HepG2 (cell line): ENCODE results near the gene TMX2. TPM values are rescaled to one million over a fixed set of nuclear protein-coding genes. Genes with fewer than 3 reads are reported as not detected.
A peak's percentile ranks its signal among the peaks of the same experiment; 100 is the strongest.

Experiments used
- BATF2 ChIP-seq: sonication (generic); formaldehyde crosslinking; IDR thresholded peaks from 2 replicates; pipeline ENCODE4 v1.8.0; 2022; ENCODE audit warnings: mild to moderate bottlenecking, missing genetic modification reagents, moderate library complexity
- CCAR2 ChIP-seq: fragments of 200-400 bp; formaldehyde crosslinking; optimal IDR thresholded peaks from 2 replicates; pipeline ENCODE3; 2018; ENCODE audit warnings: low read depth, mild to moderate bottlenecking, low read length, moderate library complexity
- DNMT3B ChIP-seq: conservative IDR thresholded peaks from 2 replicates; pipeline ENCODE4 v1.6.1; 2016; ENCODE audit warnings: missing biosample characterization, control low read depth
- EED ChIP-seq: sonication (generic); formaldehyde crosslinking; IDR thresholded peaks from 2 replicates; pipeline ENCODE4 v1.5.0; 2020; ENCODE audit warnings: mild to moderate bottlenecking, missing genetic modification reagents
- FOXA1 ChIP-seq, 2 experiments: fragments of 450-650 bp in 1 of 2; sonication (generic) in 1 of 2; formaldehyde crosslinking in 1 of 2; IDR thresholded peaks; 2 replicates each; pipeline versions ENCODE4 v1.4.0 to v1.6.1; 2016 to 2020; ENCODE audit warnings: missing genetic modification reagents in 1 of 2
- IKZF1 ChIP-seq: fragments of 450-650 bp; IDR thresholded peaks from 2 replicates; pipeline ENCODE4 v1.7.1; 2016
- ISL2 ChIP-seq: sonication (generic); formaldehyde crosslinking; IDR thresholded peaks from 2 replicates; pipeline ENCODE4 v1.5.0; 2020; ENCODE audit warnings: missing genetic modification reagents
- KLF15 ChIP-seq: sonication (generic); formaldehyde crosslinking; IDR thresholded peaks from 2 replicates; pipeline ENCODE4 v1.8.1; 2023; ENCODE audit warnings: borderline replicate concordance, mild to moderate bottlenecking, inconsistent platforms, missing genetic modification reagents, mixed read lengths
- MLLT10 ChIP-seq: sonication (generic); formaldehyde crosslinking; IDR thresholded peaks from 2 replicates; pipeline ENCODE4 v1.4.0; 2020; ENCODE audit warnings: missing genetic modification reagents
- MXD4 ChIP-seq: IDR thresholded peaks from 2 replicates; pipeline ENCODE4 v1.6.1; 2016; ENCODE audit warnings: mild to moderate bottlenecking, missing biosample characterization, missing genetic modification reagents
- NFIC ChIP-seq: IDR thresholded peaks from 2 replicates; pipeline ENCODE4 v1.6.1; 2012; ENCODE audit warnings: mild to moderate bottlenecking, low read length, inconsistent platforms
- NFKB2 ChIP-seq: sonication (generic); formaldehyde crosslinking; IDR thresholded peaks from 2 replicates; pipeline ENCODE4 v1.4.0; 2020; ENCODE audit warnings: missing genetic modification reagents, borderline replicate concordance
- NR2F1 ChIP-seq, 2 experiments: fragments of 450-650 bp in 1 of 2; formaldehyde crosslinking in 1 of 2; IDR thresholded peaks; 2 replicates each; pipeline versions ENCODE4 v1.5.0 to v1.6.1; 2016 to 2020; ENCODE audit warnings: mild to moderate bottlenecking in 1 of 2, missing compliant biosample characterization in 1 of 2, missing genetic modification reagents in 1 of 2, moderate library complexity in 1 of 2
- PCBP2 ChIP-seq: fragments of 200-400 bp; formaldehyde crosslinking; optimal IDR thresholded peaks from 2 replicates; pipeline ENCODE3; 2018; ENCODE audit warnings: low read length, low read depth; ENCODE audit not compliant: poor library complexity, severe bottlenecking
- PHF8 ChIP-seq: sonication (generic); formaldehyde crosslinking; IDR thresholded peaks from 2 replicates; pipeline ENCODE4 v1.5.0; 2020; ENCODE audit warnings: missing genetic modification reagents
- RFX5 ChIP-seq: IDR thresholded peaks from 2 replicates; pipeline ENCODE4 v1.6.1; 2011; ENCODE audit warnings: low read depth, low read length, improper control_type of control experiment
- SRY ChIP-seq: sonication (generic); formaldehyde crosslinking; IDR thresholded peaks from 2 replicates; pipeline ENCODE4 v1.8.0; 2022; ENCODE audit warnings: mild to moderate bottlenecking, missing genetic modification reagents
- TGIF2 ChIP-seq: IDR thresholded peaks from 2 replicates; pipeline ENCODE4 v1.6.1; 2016; ENCODE audit warnings: control low read depth, missing compliant biosample characterization
- THAP8 ChIP-seq: sonication (generic); formaldehyde crosslinking; IDR thresholded peaks from 2 replicates; pipeline ENCODE4 v1.5.1; 2020; ENCODE audit warnings: missing genetic modification reagents, mild to moderate bottlenecking, borderline replicate concordance
- ZBTB20 ChIP-seq: sonication (generic); formaldehyde crosslinking; IDR thresholded peaks from 2 replicates; pipeline ENCODE4 v1.8.1; 2023; ENCODE audit warnings: missing genetic modification reagents, low read depth, mild to moderate bottlenecking, borderline replicate concordance
- ZBTB25 ChIP-seq: IDR thresholded peaks from 2 replicates; pipeline ENCODE4 v1.6.1; 2018; ENCODE audit warnings: missing genetic modification reagents
- ZFP37 ChIP-seq: sonication (generic); formaldehyde crosslinking; IDR thresholded peaks from 2 replicates; pipeline ENCODE4 v1.4.0; 2020; ENCODE audit warnings: missing genetic modification reagents, borderline replicate concordance
- ZFX ChIP-seq: sonication (generic); formaldehyde crosslinking; IDR thresholded peaks from 2 replicates; pipeline ENCODE4 v1.4.0; 2020; ENCODE audit warnings: mild to moderate bottlenecking, low read depth, missing genetic modification reagents, moderate library complexity
- ZNF180 ChIP-seq: sonication (generic); formaldehyde crosslinking; IDR thresholded peaks from 2 replicates; pipeline ENCODE4 v1.4.0; 2020; ENCODE audit warnings: low read depth, missing genetic modification reagents, borderline replicate concordance
- ZNF264 ChIP-seq: sonication (generic); formaldehyde crosslinking; IDR thresholded peaks from 2 replicates; pipeline ENCODE4 v1.4.0; 2020; ENCODE audit warnings: missing genetic modification reagents
- ZNF382 ChIP-seq: sonication (generic); formaldehyde crosslinking; IDR thresholded peaks from 2 replicates; pipeline ENCODE4 v1.5.0; 2020; ENCODE audit warnings: missing genetic modification reagents, mild to moderate bottlenecking, borderline replicate concordance
- ZNF570 ChIP-seq: sonication (generic); formaldehyde crosslinking; IDR thresholded peaks from 2 replicates; pipeline ENCODE4 v1.4.0; 2020; ENCODE audit warnings: mild to moderate bottlenecking, missing genetic modification reagents, borderline replicate concordance
- ZNF672 ChIP-seq: sonication (generic); formaldehyde crosslinking; IDR thresholded peaks from 2 replicates; pipeline ENCODE4 v1.8.1; 2022; ENCODE audit warnings: missing genetic modification reagents
- ZNF776 ChIP-seq: sonication (generic); formaldehyde crosslinking; IDR thresholded peaks from 2 replicates; pipeline ENCODE4 v1.4.0; 2020; ENCODE audit warnings: mild to moderate bottlenecking, missing genetic modification reagents
- ZNF83 ChIP-seq: sonication (generic); formaldehyde crosslinking; IDR thresholded peaks from 2 replicates; pipeline ENCODE4 v1.4.0; 2020; ENCODE audit warnings: missing genetic modification reagents, mild to moderate bottlenecking, borderline replicate concordance
- ZSCAN12 ChIP-seq: sonication (generic); formaldehyde crosslinking; IDR thresholded peaks from 2 replicates; pipeline ENCODE4 v1.9.0; 2021; ENCODE audit warnings: mild to moderate bottlenecking, missing genetic modification reagents
- polyA plus RNA-seq, 8 experiments: library from polyadenylated mRNA; depleted of rRNA in 3 of 8; stranded (reverse) in 7 of 8; unstranded in 1 of 8; fragments of >200 nt; fragmentation: Illumina TruSeq in 4 of 8; extraction: Trizol in 4 of 8; gene quantifications; 2 replicates each; pipeline versions ENCODE4 v1.2.1 to v1.2.3, GENCODE V29; 2011 to 2016; ENCODE audit warnings: low read depth in 4 of 8, missing spikeins in 1 of 8, mixed read lengths in 1 of 8; ENCODE audit not compliant: insufficient read depth in 1 of 8
- total RNA-seq, 5 experiments: library from RNA; depleted of rRNA; stranded (reverse); fragments of >200 nt; fragmentation: Illumina TruSeq; extraction: Trizol; gene quantifications; 2 replicates each; pipeline ENCODE4 v1.2.3, GENCODE V29; 2016; ENCODE audit warnings: low read depth in 1 of 5

The TMX2 gene
- total and polyA plus RNA-seq, 2 of the 13 experiments (the other 11 are each of a cell fraction or from before 2014, with no cell fraction given): 84.5 to 129 TPM

- TF ChIP-seq MXD4 (CRISPR knock-in tag) (no peak), ZNF570 (CRISPR knock-in tag) (no peak), ZNF672 (CRISPR knock-in tag) (no peak), IKZF1 (no peak), ZNF776 (CRISPR knock-in tag) (no peak), ZSCAN12 (CRISPR knock-in tag) (no peak), ISL2 (CRISPR knock-in tag) (peak; percentile 87), ZNF83 (CRISPR knock-in tag) (no peak), MLLT10 (CRISPR knock-in tag) (no peak), FOXA1 (IDR thresholded peaks at IDR 0.05) (no peak), FOXA1 (CRISPR knock-in tag; IDR thresholded peaks at IDR 0.05) (peak; percentile 60), DNMT3B (CRISPR knock-in tag) (no peak; the same call in 1 of the 2 replicates), PCBP2 (no peak), TGIF2 (CRISPR knock-in tag) (peak; percentile 61; the same call in 1 of the 2 replicates), ZBTB20 (no peak), ZNF180 (CRISPR knock-in tag) (no peak), RFX5 (no peak), CCAR2 (peak; percentile 57), KLF15 (CRISPR knock-in tag) (no peak), ZBTB25 (no peak), NFIC (peak; percentile 98), ZFP37 (CRISPR knock-in tag) (no peak), EED (CRISPR knock-in tag) (no peak), ZNF382 (no peak), BATF2 (CRISPR knock-in tag) (no peak), NFKB2 (CRISPR knock-in tag) (no peak), PHF8 (CRISPR knock-in tag) (no peak), NR2F1 (CRISPR knock-in tag; IDR thresholded peaks at IDR 0.05) (no peak; a peak in 1 of 4 replicates), ZFX (CRISPR knock-in tag) (peak; percentile 56; the same call in 1 of the 2 replicates), THAP8 (CRISPR knock-in tag) (no peak), SRY (CRISPR knock-in tag) (no peak), ZNF264 (no peak)
Observed at GRCh38 chr11:57778318-57779037, 66.1 kb downstream of the TMX2 start (continued).
